Stomach (tissue), 9 donors: ENCODE measurements around the gene MGME1. TPM values are rescaled to one million over a fixed set of nuclear protein-coding genes. Genes with fewer than 3 reads are reported as not detected.

ENCODE experiments used
- DNase-seq, 2 donors: peaks; one replicate each; pipeline versions ENCODE4 v3.0.0 to v3.0.0-alpha.2; 2013 to 2019
- H3K27ac ChIP-seq, 5 donors: fragments of 200-600 bp in 4 of 5; sonication (generic) in 4 of 5; one replicate each; pipeline ENCODE4 v1.5.1; 2013 to 2019; ENCODE audit warnings: mild to moderate bottlenecking in 1 of 5, moderate library complexity in 1 of 5
- H3K27me3 ChIP-seq, 3 donors: fragments of 200-600 bp; sonication (generic); one replicate each; pipeline ENCODE4 v1.5.1; 2017 to 2019; ENCODE audit warnings: mixed run types in 1 of 3
- H3K36me3 ChIP-seq, 4 donors: fragments of 200-600 bp; sonication (generic); 1 replicate in 3 of 4; 2 replicates in 1 of 4; pipeline ENCODE4 v1.5.1; 2016 to 2019
- H3K4me1 ChIP-seq, 4 donors: fragments of 200-600 bp; sonication (generic); one replicate each; pipeline ENCODE4 v1.5.1; 2016 to 2019
- H3K4me3 ChIP-seq, 4 donors: fragments of 200-600 bp; sonication (generic) in 3 of 4; one replicate each; pipeline ENCODE4 v1.5.1; 2016 to 2019; ENCODE audit warnings: mild to moderate bottlenecking in 1 of 4
- H3K9me3 ChIP-seq, 4 donors: fragments of 200-600 bp; sonication (generic); one replicate each; pipeline ENCODE4 v1.5.1; 2016 to 2019
- EP300 ChIP-seq: sonication (generic); formaldehyde crosslinking; IDR thresholded peaks from one replicate; pipeline ENCODE4 v1.6.1; 2017; ENCODE audit warnings: antibody characterized with exemption
- POLR2A ChIP-seq, 4 donors: fragments of 450-650 bp; IDR thresholded peaks; one replicate each; pipeline ENCODE4 v1.6.1; 2016; ENCODE audit warnings: antibody characterized with exemption in 4 of 4, control low read depth in 2 of 4, mild to moderate bottlenecking in 1 of 4, moderate library complexity in 1 of 4
- POLR2AphosphoS5 ChIP-seq, 3 donors: sonication (generic); formaldehyde crosslinking; IDR thresholded peaks; one replicate each; pipeline ENCODE4 v1.6.1; 2016; ENCODE audit warnings: antibody characterized with exemption in 3 of 3
- WGBS, 5 donors: extraction: QIAGEN DNeasy Blood & Tissue Kit in 3 of 5; methylation state at CpG; one replicate each; pipeline versions ENCODE4 v1.1.5 to v1.1.7; 2013 to 2018; 5-methylcytosine and 5-hydroxymethylcytosine counted together
- intact Hi-C: fragments of 100-400 bp; cut with DNase I; formaldehyde crosslinking; loops from one replicate; pipeline ENCODE4 v1.15.1; 2023; ENCODE audit warnings: low total_unique reads
- polyA plus RNA-seq, 3 donors: library from polyadenylated mRNA; stranded (reverse); fragments of 200-250 nt; gene quantifications; one replicate each; pipeline ENCODE4 v1.2.3, GENCODE V29; 2013
- total RNA-seq, 5 donors: library from RNA; depleted of rRNA; stranded (reverse); fragments of >200 nt; gene quantifications; one replicate each; pipeline versions ENCODE4 v1.1.0 to v1.2.3, GENCODE V29; 2014 to 2016
- TF ChIP-seq, protein P1 (sequence below), 7 experiments: fragments of 450-650 bp in 4 of 7; fragments of 200-600 bp in 3 of 7; sonication (generic) in 3 of 7; IDR thresholded peaks; one replicate each; pipeline ENCODE4 v1.5.1; 2016 to 2019; ENCODE audit warnings: antibody characterized with exemption in 7 of 7, control low read depth in 2 of 7, mild to moderate bottlenecking in 1 of 7
- donor health status: healthy with polysubstance abuse.
- donor health status: Bipolar disorder and iron deficiency.
- donor health status: healthy.

Gene MGME1
- total and polyA plus RNA-seq, 8 donors: 2.3 to 19.1 (median 8.3) TPM

DNA sequence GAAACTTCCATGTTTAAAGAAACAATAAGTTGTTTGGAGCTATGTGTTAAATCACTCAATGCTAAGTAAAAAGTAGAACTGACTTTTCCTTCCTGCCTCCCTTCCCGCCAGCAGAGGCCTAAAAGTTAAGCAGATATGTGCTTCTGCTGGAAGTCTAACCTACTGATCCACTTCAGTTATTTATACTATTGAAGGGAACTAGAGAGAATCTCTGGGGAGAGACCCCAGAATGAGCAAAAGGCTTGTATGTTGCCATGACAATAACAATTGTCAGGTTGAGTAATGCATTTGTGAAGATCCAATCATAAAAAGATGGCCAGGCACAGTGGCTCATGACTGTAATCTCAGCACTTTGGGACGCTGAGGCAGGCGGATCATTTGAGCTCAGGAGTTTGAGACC is 24.7 kb downstream of the MGME1 start:
- no peak for DNase-seq
- Histone ChIP-seq H3K4me1 (peaks cover 0 to 29% (median 7%) of the 10 kb centered on the region in 4 donors), H3K27me3 (no peaks in the 10 kb centered on the region), H3K9me3 (no peaks in the 10 kb centered on the region), H3K36me3 (peaks cover 0 to 25% (median 21%) of the 10 kb centered on the region in 4 donors), H3K4me3 (no peak overlapping the region), H3K27ac (peak overlapping the region in 4 of 5 donors; percentile 31 to 72 (median 56))
- WGBS, 5 donors: 79 to 95% (median 81%) methylated on average over 3 of the region's 3 CpGs
- intact Hi-C loops: no loop called here
- TF ChIP-seq POLR2AphosphoS5 (IDR thresholded peaks at IDR 0.05) (no peak), EP300 (no peak), POLR2A (IDR thresholded peaks at IDR 0.05) (no peak)
- TF ChIP-seq, protein P1, sequence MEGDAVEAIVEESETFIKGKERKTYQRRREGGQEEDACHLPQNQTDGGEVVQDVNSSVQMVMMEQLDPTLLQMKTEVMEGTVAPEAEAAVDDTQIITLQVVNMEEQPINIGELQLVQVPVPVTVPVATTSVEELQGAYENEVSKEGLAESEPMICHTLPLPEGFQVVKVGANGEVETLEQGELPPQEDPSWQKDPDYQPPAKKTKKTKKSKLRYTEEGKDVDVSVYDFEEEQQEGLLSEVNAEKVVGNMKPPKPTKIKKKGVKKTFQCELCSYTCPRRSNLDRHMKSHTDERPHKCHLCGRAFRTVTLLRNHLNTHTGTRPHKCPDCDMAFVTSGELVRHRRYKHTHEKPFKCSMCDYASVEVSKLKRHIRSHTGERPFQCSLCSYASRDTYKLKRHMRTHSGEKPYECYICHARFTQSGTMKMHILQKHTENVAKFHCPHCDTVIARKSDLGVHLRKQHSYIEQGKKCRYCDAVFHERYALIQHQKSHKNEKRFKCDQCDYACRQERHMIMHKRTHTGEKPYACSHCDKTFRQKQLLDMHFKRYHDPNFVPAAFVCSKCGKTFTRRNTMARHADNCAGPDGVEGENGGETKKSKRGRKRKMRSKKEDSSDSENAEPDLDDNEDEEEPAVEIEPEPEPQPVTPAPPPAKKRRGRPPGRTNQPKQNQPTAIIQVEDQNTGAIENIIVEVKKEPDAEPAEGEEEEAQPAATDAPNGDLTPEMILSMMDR (IDR thresholded peaks at IDR 0.05): no peak

DNA sequence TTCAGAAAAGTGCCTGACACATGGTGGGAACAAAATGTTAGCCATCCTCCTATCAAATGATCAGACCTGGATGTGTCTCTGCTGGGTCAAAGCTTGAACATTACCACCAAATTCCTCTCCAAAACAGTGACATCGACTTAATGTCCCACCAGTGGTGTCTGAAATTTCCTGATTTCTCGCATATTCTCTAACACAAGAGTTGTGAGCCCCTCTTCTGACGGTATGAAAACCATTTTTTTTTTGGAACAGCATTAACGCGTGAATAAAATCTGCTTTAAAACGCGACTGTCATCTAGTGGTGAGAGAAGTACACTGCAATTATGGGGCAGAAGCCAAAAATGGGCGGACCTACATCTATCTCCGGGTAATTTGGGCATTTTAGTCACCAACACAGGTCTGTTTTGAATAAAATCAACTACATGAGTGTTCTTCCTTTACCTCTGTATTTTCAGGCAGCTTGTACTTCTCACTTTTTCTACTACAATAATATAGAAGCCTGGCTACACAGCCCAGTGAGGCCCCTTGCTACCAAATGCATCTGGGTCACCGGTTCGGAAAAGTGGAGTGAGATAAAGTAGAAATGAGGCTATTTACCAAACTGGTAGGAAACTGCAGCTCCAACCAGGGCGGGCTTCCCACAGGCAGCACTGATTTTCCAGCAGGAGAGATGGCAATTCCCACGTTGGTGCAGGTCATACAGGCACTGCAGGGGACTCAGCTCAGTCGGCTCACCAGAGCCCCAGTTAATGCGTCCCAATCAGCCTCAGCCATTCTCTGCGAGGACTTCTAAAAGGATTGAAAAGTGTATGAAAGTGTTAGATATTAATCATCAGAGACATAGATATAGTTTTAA is 27.4 kb downstream of the MGME1 start:
- H3K4me3 ChIP-seq: no peak overlapping the region
- H3K9me3 ChIP-seq: no peaks in the 10 kb centered on the region
- intact Hi-C loops: no loop called here
- H3K27ac ChIP-seq: no peak overlapping the region
- 19 to 24% (median 22%) methylated on average over 16 of the region's 16 CpGs for WGBS, 5 donors
- no peaks in the 10 kb centered on the region for H3K27me3 ChIP-seq
- TF ChIP-seq EP300: no peak
- TF ChIP-seq, protein P1 (IDR thresholded peaks at IDR 0.05): peak in 6 of 7 experiments; percentile 63 to 98 (median 96)
- no peak for TF ChIP-seq POLR2A (IDR thresholded peaks at IDR 0.05)
- TF ChIP-seq POLR2AphosphoS5 (IDR thresholded peaks at IDR 0.05): peak in 1 of 3 donors; percentile 41
- DNase-seq: peak in 1 of 2 donors; percentile 80
- peaks cover 0 to 34% (median 10%) of the 10 kb centered on the region in 4 donors for H3K4me1 ChIP-seq
- H3K36me3 ChIP-seq: peaks cover 0 to under 1% (median 0%) of the 10 kb centered on the region in 4 donors

DNA sequence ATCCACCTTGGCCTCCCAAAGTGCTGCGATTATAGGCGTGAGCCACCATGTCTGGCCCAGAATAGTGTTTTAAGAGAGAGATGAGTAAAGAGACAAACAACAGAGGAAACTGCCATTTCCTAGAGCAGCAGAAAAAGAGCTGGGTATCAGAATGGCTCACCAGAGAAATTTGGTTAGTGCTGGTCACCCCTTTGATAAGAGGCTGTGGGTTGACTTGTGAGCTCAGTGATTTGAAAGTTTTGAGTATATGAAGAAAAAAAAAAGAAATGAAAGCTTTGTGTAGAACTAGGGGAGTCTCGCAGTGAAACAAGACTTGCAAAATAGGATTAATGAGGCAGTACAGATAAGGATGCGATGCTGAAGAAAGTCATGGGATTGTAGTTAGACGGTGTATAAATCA is 29.6 kb downstream of the MGME1 start:
- H3K36me3 ChIP-seq: no peaks in the 10 kb centered on the region
- intact Hi-C loops: no loop called here
- peaks cover 0 to 29% (median 10%) of the 10 kb centered on the region in 4 donors for H3K4me1 ChIP-seq
- no peak overlapping the region for H3K4me3 ChIP-seq
- 89 to 94% (median 91%) methylated on average over 5 of the region's 5 CpGs for WGBS, 5 donors
- H3K27ac ChIP-seq: no peak overlapping the region
- DNase-seq: no peak
- H3K9me3 ChIP-seq: no peaks in the 10 kb centered on the region
- TF ChIP-seq EP300 (no peak), POLR2AphosphoS5 (IDR thresholded peaks at IDR 0.05) (no peak), POLR2A (IDR thresholded peaks at IDR 0.05) (no peak)
- TF ChIP-seq, protein P1 (IDR thresholded peaks at IDR 0.05): no peak
- H3K27me3 ChIP-seq: no peaks in the 10 kb centered on the region

DNA sequence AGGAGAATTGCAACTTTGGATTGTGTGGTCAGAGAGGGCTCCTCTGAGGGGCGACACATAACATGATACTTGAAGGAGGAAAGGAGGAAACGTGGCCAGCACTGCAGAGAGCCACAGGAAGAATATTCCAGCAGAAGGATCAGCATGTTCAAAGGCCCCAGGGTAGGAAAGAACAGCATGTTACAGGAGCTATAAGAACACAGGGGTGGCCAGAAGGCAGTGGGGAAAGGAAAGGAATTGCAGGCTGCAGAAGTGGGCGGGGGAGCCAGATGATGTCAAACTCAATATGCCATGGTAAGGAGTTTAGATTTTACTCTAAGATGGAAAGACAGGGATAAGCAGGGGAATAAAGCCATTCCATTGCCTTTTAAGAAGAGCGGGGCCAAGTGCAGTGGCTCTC is 30.7 kb downstream of the MGME1 start:
- intact Hi-C loops: no loop called here
- no peak for TF ChIP-seq EP300
- TF ChIP-seq POLR2AphosphoS5 (IDR thresholded peaks at IDR 0.05): no peak
- no peak for TF ChIP-seq POLR2A (IDR thresholded peaks at IDR 0.05)
- TF ChIP-seq, protein P1 (IDR thresholded peaks at IDR 0.05): no peak
- Histone ChIP-seq H3K36me3 (no peaks in the 10 kb centered on the region), H3K4me3 (no peak overlapping the region), H3K27me3 (no peaks in the 10 kb centered on the region), H3K27ac (no peak overlapping the region), H3K9me3 (no peaks in the 10 kb centered on the region), H3K4me1 (peaks cover 0 to 26% (median 10%) of the 10 kb centered on the region in 4 donors)
- WGBS, 5 donors: 80 to 90% (median 85%) methylated on average over 4 of the region's 4 CpGs
- DNase-seq: no peak
